Astrocyte of the cerebellum (primary cell): ENCODE results near the gene TNK2.
A peak's percentile ranks its signal among the peaks of the same experiment; 100 is the strongest.

ENCODE experiments used
- DNase-seq: peaks from one replicate; pipeline ENCODE4 v3.0.0-alpha.2; 2011; ENCODE audit warnings: low read depth
- H3K4me3 ChIP-seq: 2 replicates; pipeline ENCODE4 v1.5.1; 2011; ENCODE audit warnings: mild to moderate bottlenecking, low read depth, low read length, moderate library complexity
- in situ Hi-C: cut with HindIII; loops from 2 replicates; pipeline ENCODE4 v1.10.0; 2017; ENCODE audit warnings: low sequenced_read_pairs
- TF ChIP-seq, protein P1 (sequence below): IDR thresholded peaks from 2 replicates; pipeline ENCODE4 v1.5.1; 2012; ENCODE audit warnings: low read length, low read depth, moderate library complexity, mild to moderate bottlenecking; ENCODE audit errors: missing control alignments

The TNK2 gene

GRCh38 chr3:195860456-195860855, 47.9 kb downstream of the TNK2 start:
- no peak overlapping the region for H3K4me3 ChIP-seq
- in situ Hi-C loops: no loop called here
- DNase-seq: no peak
- TF ChIP-seq, protein P1, sequence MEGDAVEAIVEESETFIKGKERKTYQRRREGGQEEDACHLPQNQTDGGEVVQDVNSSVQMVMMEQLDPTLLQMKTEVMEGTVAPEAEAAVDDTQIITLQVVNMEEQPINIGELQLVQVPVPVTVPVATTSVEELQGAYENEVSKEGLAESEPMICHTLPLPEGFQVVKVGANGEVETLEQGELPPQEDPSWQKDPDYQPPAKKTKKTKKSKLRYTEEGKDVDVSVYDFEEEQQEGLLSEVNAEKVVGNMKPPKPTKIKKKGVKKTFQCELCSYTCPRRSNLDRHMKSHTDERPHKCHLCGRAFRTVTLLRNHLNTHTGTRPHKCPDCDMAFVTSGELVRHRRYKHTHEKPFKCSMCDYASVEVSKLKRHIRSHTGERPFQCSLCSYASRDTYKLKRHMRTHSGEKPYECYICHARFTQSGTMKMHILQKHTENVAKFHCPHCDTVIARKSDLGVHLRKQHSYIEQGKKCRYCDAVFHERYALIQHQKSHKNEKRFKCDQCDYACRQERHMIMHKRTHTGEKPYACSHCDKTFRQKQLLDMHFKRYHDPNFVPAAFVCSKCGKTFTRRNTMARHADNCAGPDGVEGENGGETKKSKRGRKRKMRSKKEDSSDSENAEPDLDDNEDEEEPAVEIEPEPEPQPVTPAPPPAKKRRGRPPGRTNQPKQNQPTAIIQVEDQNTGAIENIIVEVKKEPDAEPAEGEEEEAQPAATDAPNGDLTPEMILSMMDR: no peak

DNA sequence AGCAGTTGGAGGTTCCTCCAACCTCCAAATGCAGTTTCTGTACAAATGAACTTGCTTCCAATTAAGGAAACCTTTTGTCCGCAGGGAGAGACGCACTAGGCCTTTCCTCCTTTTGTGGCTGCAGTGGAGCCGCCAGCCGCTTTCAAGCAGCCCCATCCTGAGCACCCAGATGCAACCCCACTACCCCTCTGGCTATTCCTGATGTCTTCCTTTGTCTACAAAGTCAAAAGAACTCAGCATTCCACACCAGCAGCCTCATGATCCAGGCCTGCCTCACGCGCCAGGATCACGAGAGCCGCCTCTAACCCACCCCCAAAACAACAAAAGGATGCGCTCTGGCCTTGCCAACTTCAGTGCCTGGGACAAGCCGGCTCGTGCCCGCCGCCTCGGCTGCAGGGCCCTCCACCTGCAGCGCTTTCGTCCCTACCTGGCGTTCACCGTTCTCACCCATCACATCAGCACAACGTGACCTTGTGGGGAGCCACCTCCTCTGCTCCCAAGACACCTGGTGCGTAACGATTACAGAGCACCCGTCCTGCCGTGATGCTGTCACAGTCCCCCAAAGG, 48.4 kb downstream of the TNK2 start:
- no peak overlapping the region for H3K4me3 ChIP-seq
- in situ Hi-C loops: no loop called here
- TF ChIP-seq, protein P1: no peak
- no peak for DNase-seq

GRCh38 chr3:195859061-195859845, 49.1 kb downstream of the TNK2 start:
- in situ Hi-C loops: no loop called here
- TF ChIP-seq, protein P1: peak; percentile 99

DNA sequence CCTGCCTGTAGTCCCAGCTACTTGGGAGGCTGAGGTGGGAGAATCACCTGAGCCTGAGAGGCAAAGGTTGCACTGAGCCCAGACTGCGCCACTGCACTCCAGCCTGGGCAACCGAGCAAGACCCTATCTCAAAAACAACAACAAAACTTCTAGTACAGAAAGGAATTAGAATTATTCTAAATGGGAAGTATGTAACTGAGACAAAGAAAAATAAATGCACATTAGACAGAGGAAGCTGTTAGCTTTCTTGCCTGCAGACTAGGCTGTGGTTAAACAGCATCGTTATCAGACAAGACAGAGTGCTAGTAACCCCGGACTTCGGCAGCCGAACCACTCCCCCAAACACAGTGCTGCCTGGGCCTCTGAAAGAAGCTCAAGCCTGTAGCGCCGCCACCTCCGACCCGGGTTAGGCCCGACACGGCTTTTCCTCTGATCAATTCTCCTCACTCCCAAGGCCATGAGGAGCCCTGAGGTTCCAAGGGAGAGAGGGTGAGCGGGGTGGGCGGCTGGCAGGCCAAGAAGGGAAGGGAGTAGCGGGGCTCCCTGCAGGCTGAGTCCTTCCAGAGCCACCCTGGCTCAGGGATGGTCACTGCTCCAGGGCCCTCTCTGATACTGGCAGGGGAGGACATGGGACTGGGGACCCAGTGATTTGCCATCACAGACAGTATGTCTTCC, 51.8 kb downstream of the TNK2 start:
- TF ChIP-seq, protein P1: no peak
- no peak overlapping the region for H3K4me3 ChIP-seq
- DNase-seq: no peak
- in situ Hi-C loops: no loop called here

More at GRCh38 chr3:195859061-195859845, 49.1 kb downstream of the TNK2 start:
- H3K4me3 ChIP-seq: no peak overlapping the region
- peak; percentile 19 for DNase-seq

- in situ Hi-C loops: no loop called here
- TF ChIP-seq, protein P1: peak; percentile 3
- no peak for DNase-seq
- H3K4me3 ChIP-seq: no peak overlapping the region
Measured at GRCh38 chr3:195855471-195856409, 52.6 kb downstream of the TNK2 start.
